Left ventricle myocardium inferior (tissue), 1 donor: ENCODE results near the gene CEP44. TPM values are rescaled to one million over a fixed set of nuclear protein-coding genes. Genes with fewer than 3 reads are reported as not detected.

ENCODE experiments used
- DNase-seq: peaks from one replicate; pipeline ENCODE4 v3.0.0-alpha.2; 2020
- H3K27ac ChIP-seq: fragments of 200-600 bp; replicated peaks from 2 replicates; pipeline ENCODE4 v1.8.0; 2021
- H3K27me3 ChIP-seq: fragments of 200-600 bp; 2 replicates; pipeline ENCODE4 v1.8.0; 2021; ENCODE audit warnings: low read depth
- H3K36me3 ChIP-seq: fragments of 200-600 bp; 2 replicates; pipeline ENCODE4 v1.8.0; 2021
- H3K4me1 ChIP-seq: fragments of 200-600 bp; 2 replicates; pipeline ENCODE4 v1.8.0; 2021
- H3K4me3 ChIP-seq: fragments of 200-600 bp; 2 replicates; pipeline ENCODE4 v1.8.0; 2021; ENCODE audit warnings: mild to moderate bottlenecking, moderate library complexity
- H3K9me3 ChIP-seq: fragments of 200-600 bp; replicated peaks from 2 replicates; pipeline ENCODE4 v1.8.0; 2021
- intact Hi-C: fragments of 100-400 bp; cut with micrococcal nuclease; formaldehyde crosslinking; loops from one replicate; pipeline ENCODE4 v1.11.0; 2022
- long read RNA-seq: library from polyadenylated mRNA; unstranded; transcript quantifications from one replicate; pipeline ENCODE4 v2.0.0, GENCODE V29; 2021
- total RNA-seq: library from RNA; stranded (reverse); fragmentation: NEBNext Ultra II Directional; extraction: Animal tissue kit (Norgen Biotek cat#: 25700); gene quantifications from one replicate; pipeline ENCODE4 v1.2.1, GENCODE V29; 2021
- TF ChIP-seq, protein P1 (sequence below): fragments of 200-600 bp; IDR thresholded peaks from 2 replicates; pipeline ENCODE4 v1.8.0; 2021; ENCODE audit warnings: antibody characterized with exemption, mild to moderate bottlenecking, borderline replicate concordance
- donor health status: DM: no; HTN: yes; CAD: no; lungs with severe emphysema.

Gene CEP44, protein sequence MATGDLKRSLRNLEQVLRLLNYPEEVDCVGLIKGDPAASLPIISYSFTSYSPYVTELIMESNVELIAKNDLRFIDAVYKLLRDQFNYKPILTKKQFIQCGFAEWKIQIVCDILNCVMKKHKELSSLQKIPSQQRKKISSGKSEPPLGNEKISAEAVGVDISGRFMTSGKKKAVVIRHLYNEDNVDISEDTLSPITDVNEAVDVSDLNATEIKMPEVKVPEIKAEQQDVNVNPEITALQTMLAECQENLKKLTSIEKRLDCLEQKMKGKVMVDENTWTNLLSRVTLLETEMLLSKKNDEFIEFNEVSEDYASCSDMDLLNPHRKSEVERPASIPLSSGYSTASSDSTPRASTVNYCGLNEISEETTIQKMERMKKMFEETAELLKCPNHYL
- 11.2 TPM for total RNA-seq
- long read RNA-seq, partial matches to known transcripts: 3 of 15 reads
- long read RNA-seq, other reads (novel, unspliced or antisense): 11 of 15 reads

DNA sequence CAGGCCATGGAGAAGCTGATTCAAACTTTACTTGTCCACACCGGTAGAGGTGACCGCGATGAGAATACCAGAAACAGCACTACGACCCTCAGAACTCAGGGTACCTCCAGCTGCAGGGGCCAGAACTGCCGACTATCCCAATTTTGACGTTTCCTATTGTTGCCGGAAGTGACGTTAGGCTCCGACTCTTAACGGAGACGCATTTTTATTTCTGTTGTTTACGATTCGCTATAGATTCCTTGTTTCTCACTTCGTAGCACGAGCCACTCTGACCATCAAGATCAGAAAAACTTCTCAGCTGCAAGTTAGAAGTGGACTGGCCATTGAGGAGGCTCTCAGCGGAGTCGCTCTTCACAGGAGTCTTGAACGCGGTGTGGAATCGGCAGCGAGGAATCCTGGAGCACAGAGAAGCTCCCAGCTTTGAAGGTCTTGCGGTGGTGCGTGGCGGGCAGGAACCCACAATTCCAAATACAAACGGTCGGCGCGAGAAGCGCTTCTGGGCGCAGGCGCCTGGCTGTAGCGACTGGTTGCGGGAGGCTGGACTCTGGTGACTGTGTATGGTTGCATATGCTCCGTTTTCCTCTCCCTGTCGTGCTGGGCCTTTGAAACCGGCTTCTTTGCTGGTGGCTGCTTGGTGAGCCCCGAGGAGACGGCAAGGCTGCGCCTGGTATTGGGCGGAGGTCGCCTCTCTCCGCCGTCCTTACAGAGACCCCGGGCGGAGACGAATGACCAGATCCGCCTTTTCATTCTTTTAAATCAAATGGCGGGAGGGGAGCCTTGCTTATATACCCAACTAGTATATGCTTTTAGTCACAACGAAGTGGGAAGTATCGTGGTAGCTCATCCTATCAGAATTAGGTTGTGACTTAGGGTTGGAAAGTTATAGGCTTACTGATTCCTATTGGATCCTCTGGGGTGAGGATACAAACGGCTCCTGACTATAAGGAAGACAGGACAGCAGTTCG, at the start of gene CEP44, which contains the start of gene FBXO8:
Gene CEP44 (plus strand): TSS at position 405 of the 965 bp plus-strand sequence. CDS start 15,211 bp downstream, outside the sequence.
Gene FBXO8 (minus strand): TSS at position 161 of the 965 bp plus-strand sequence. CDS start 20,575 bp downstream, outside the sequence.
- H3K36me3 ChIP-seq: no peaks in the 10 kb centered on the region
- H3K4me3 ChIP-seq: peak within 1 kb of the TSS; percentile 91
- DNase-seq: peak; percentile 63
- H3K27me3 ChIP-seq: no peaks in the 10 kb centered on the region
- peak within 1 kb of the TSS; percentile 98 for H3K27ac ChIP-seq
- H3K9me3 ChIP-seq: peaks cover 6% of the 10 kb centered on the region
- intact Hi-C loops: no loop called here
- TF ChIP-seq, protein P1, sequence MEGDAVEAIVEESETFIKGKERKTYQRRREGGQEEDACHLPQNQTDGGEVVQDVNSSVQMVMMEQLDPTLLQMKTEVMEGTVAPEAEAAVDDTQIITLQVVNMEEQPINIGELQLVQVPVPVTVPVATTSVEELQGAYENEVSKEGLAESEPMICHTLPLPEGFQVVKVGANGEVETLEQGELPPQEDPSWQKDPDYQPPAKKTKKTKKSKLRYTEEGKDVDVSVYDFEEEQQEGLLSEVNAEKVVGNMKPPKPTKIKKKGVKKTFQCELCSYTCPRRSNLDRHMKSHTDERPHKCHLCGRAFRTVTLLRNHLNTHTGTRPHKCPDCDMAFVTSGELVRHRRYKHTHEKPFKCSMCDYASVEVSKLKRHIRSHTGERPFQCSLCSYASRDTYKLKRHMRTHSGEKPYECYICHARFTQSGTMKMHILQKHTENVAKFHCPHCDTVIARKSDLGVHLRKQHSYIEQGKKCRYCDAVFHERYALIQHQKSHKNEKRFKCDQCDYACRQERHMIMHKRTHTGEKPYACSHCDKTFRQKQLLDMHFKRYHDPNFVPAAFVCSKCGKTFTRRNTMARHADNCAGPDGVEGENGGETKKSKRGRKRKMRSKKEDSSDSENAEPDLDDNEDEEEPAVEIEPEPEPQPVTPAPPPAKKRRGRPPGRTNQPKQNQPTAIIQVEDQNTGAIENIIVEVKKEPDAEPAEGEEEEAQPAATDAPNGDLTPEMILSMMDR: peak; percentile 29
- peaks cover 69% of the 10 kb centered on the region for H3K4me1 ChIP-seq

DNA sequence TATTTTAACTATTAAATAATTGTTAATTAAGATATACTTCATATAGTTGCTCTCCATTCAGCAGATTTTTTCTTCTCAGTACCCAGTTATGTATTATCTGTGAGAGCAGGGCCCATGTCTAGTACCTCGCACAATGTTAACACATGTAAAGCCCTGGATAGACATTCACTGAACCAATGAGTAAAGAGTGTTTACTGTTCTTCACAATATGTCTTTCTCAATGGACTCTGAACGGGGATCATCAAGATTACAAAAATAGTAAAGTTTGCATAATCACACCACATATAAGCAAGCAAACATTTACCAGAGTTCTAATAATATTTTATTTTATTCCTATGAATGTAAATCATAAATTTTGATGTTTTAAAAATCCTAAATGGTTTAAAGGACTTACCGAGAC, 47.4 kb upstream of the CEP44 start:
- peaks cover 62% of the 10 kb centered on the region for H3K36me3 ChIP-seq
- TF ChIP-seq, protein P1: no peak
- intact Hi-C loops: no loop called here

DNA sequence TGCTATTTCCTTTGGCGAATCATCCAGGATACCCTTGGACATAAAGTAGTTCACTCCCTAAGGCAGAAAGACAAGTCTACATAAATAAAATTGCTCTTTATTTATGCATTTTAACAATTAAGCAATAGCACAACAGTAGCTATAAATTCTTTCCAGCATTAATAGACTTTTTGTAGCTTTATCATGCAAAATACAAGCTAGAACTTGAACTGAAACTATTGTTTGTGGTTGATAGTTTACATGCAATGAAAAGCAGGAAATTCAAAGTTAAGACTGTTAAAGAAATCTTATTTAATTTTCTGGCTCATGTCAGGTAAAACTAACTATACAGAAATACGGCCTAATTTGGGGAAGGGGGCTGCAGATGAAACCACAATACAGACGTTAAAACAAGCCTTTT, 42.5 kb upstream of the CEP44 start:
- Histone ChIP-seq H3K27me3 (no peaks in the 10 kb centered on the region), H3K4me1 (peaks cover 6% of the 10 kb centered on the region), H3K27ac (no peak overlapping the region), H3K36me3 (peaks cover 47% of the 10 kb centered on the region), H3K4me3 (no peak overlapping the region), H3K9me3 (no peaks in the 10 kb centered on the region)
- TF ChIP-seq, protein P1: no peak
- intact Hi-C loops: no loop called here
- no peak for DNase-seq

More for the DNA sequence above, 47.4 kb upstream of the CEP44 start:
- DNase-seq: no peak
- H3K9me3 ChIP-seq: no peaks in the 10 kb centered on the region
- H3K27ac ChIP-seq: no peak overlapping the region
- no peaks in the 10 kb centered on the region for H3K27me3 ChIP-seq
- H3K4me3 ChIP-seq: no peak overlapping the region
- peaks cover 6% of the 10 kb centered on the region for H3K4me1 ChIP-seq

DNA sequence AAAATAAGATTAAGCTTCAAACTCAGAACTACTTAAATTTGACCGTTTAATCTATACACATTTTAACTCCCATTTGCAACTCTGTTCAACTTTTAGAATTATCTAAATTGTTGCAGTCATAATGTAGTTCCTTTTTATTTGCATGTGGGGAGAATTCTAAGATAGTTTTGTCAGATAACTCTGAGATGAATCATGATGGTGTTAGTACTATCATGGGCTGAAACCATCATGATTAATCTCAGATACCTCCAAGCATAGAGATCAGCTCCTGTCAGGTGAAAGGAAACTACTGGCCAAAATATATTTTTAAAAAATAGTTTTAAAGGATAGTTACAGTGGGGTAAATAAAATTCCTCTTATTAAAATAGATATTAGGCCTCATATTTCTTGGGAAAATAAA, 39.3 kb upstream of the CEP44 start:
- Histone ChIP-seq H3K9me3 (no peaks in the 10 kb centered on the region), H3K4me3 (no peak overlapping the region), H3K4me1 (peaks cover 15% of the 10 kb centered on the region), H3K36me3 (peaks cover 16% of the 10 kb centered on the region), H3K27me3 (no peaks in the 10 kb centered on the region), H3K27ac (no peak overlapping the region)
- TF ChIP-seq, protein P1: no peak
- no peak for DNase-seq
- intact Hi-C loops: no loop called here

DNA sequence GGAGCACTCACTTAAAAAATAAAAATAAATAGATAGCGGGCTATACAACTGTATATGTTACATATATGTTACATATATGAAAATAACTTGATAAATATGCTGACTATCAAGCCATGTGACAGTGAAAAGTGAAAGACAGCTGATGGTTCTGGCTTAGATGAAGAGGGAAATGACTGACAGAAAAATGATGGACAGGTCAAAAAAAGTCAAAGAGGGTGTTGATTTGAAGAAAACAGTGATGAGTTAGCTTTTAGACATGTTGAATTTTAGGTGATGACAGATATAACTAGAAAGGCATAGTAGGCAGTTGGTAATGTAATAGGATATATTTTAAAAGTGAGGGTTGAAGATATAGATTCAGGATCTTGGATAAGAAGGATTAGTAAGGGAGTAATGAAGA, 38.0 kb upstream of the CEP44 start:
- peaks cover 15% of the 10 kb centered on the region for H3K4me1 ChIP-seq
- no peak overlapping the region for H3K4me3 ChIP-seq
- H3K36me3 ChIP-seq: peaks cover 6% of the 10 kb centered on the region
- DNase-seq: no peak
- H3K27me3 ChIP-seq: no peaks in the 10 kb centered on the region
- TF ChIP-seq, protein P1: no peak
- H3K9me3 ChIP-seq: no peaks in the 10 kb centered on the region
- intact Hi-C loops: no loop called here
- no peak overlapping the region for H3K27ac ChIP-seq
